ENCODE data around the gene TGFA.

The TGFA gene

GRCh38 chr2:70418514-70418913 is 135.1 kb downstream of the TGFA start:
- Histone ChIP-seq H3K4me2 (ENCODE audit: low read depth, low read length, poor library complexity, severe bottlenecking) (no peak overlapping the region), H3K9me3 (ENCODE audit: insufficient read depth, low read depth, low read length) (no peaks in the 10 kb centered on the region), H3K27me3 (ENCODE audit: insufficient read depth, low read length, poor library complexity, severe bottlenecking) (no peaks in the 10 kb centered on the region), H2AFZ (ENCODE audit: low read length) (no peak overlapping the region), H3K4me1 (ENCODE audit: insufficient read depth, low read length, poor library complexity, severe bottlenecking) (peaks cover 5% of the 10 kb centered on the region), H3K36me3 (ENCODE audit: insufficient read depth, low read length) (no peaks in the 10 kb centered on the region), H4K20me1 (ENCODE audit: insufficient read depth, low read length, poor library complexity, severe bottlenecking) (no peaks in the 10 kb centered on the region), H3K79me2 (ENCODE audit: insufficient read depth, low read length) (no peaks in the 10 kb centered on the region), H3K9me2 (replicated peaks; ENCODE audit: low read depth, low read length) (no peaks in the 10 kb centered on the region), H3K4me3 (ENCODE audit: low read length, poor library complexity, severe bottlenecking) (no peak overlapping the region), H3F3A (ENCODE audit: low read depth) (0 out of 2 replicates have a peak, but pooled peaks cover 2% of the 10 kb centered on the region), H3K9ac (ENCODE audit: low read depth, low read length, poor library complexity, severe bottlenecking) (no peak overlapping the region)
- TF ChIP-seq CTCF (conservative IDR thresholded peaks at IDR 0.05; ENCODE audit: low read length), result no peak
- no peak for TF ChIP-seq EZH2phosphoT487 (IDR thresholded peaks at IDR 0.05; ENCODE audit: borderline replicate concordance)

GRCh38 chr2:70417011-70417410 is 136.6 kb downstream of the TGFA start:
- 0 out of 2 replicates have a peak, but pooled peaks cover 2% of the 10 kb centered on the region for H3F3A ChIP-seq (ENCODE audit: low read depth)

GRCh38 chr2:70412294-70413070 is 141.1 kb downstream of the TGFA start:
- Histone ChIP-seq H2AFZ (ENCODE audit: low read length) (peak overlapping the region; percentile 6), H3K4me1 (ENCODE audit: insufficient read depth, low read length, poor library complexity, severe bottlenecking) (peaks cover 25% of the 10 kb centered on the region), H3K4me3 (ENCODE audit: low read length, poor library complexity, severe bottlenecking) (peak overlapping the region; percentile 18), H3K4me2 (ENCODE audit: low read depth, low read length, poor library complexity, severe bottlenecking) (peak overlapping the region; percentile 49), H4K20me1 (ENCODE audit: insufficient read depth, low read length, poor library complexity, severe bottlenecking) (no peaks in the 10 kb centered on the region), H3K9me2 (replicated peaks; ENCODE audit: low read depth, low read length) (no peaks in the 10 kb centered on the region), H3K27me3 (ENCODE audit: insufficient read depth, low read length, poor library complexity, severe bottlenecking) (no peaks in the 10 kb centered on the region), H3K9me3 (ENCODE audit: insufficient read depth, low read depth, low read length) (no peaks in the 10 kb centered on the region), H3K9ac (ENCODE audit: low read depth, low read length, poor library complexity, severe bottlenecking) (peak overlapping the region; percentile 45), H3F3A (ENCODE audit: low read depth) (0 out of 2 replicates have a peak, but pooled peaks cover 2% of the 10 kb centered on the region), H3K36me3 (ENCODE audit: insufficient read depth, low read length) (no peaks in the 10 kb centered on the region), H3K79me2 (ENCODE audit: insufficient read depth, low read length) (no peaks in the 10 kb centered on the region)
- TF ChIP-seq CTCF (conservative IDR thresholded peaks at IDR 0.05; ENCODE audit: low read length) (no peak), EZH2phosphoT487 (IDR thresholded peaks at IDR 0.05; ENCODE audit: borderline replicate concordance) (no peak)

More at GRCh38 chr2:70417011-70417410, 136.6 kb downstream of the TGFA start:
- no peak overlapping the region for H3K4me3 ChIP-seq (ENCODE audit: low read length, poor library complexity, severe bottlenecking)
- no peaks in the 10 kb centered on the region for H3K9me2 ChIP-seq (replicated peaks; ENCODE audit: low read depth, low read length)
- no peaks in the 10 kb centered on the region for H4K20me1 ChIP-seq (ENCODE audit: insufficient read depth, low read length, poor library complexity, severe bottlenecking)
- H3K9ac ChIP-seq (ENCODE audit: low read depth, low read length, poor library complexity, severe bottlenecking), result no peak overlapping the region
- peaks cover 18% of the 10 kb centered on the region for H3K4me1 ChIP-seq (ENCODE audit: insufficient read depth, low read length, poor library complexity, severe bottlenecking)
- no peaks in the 10 kb centered on the region for H3K36me3 ChIP-seq (ENCODE audit: insufficient read depth, low read length)
- no peaks in the 10 kb centered on the region for H3K9me3 ChIP-seq (ENCODE audit: insufficient read depth, low read depth, low read length)
- TF ChIP-seq CTCF (conservative IDR thresholded peaks at IDR 0.05; ENCODE audit: low read length), result no peak
- no peak for TF ChIP-seq EZH2phosphoT487 (IDR thresholded peaks at IDR 0.05; ENCODE audit: borderline replicate concordance)
- no peak overlapping the region for H3K4me2 ChIP-seq (ENCODE audit: low read depth, low read length, poor library complexity, severe bottlenecking)
- no peak overlapping the region for H2AFZ ChIP-seq (ENCODE audit: low read length)
- no peaks in the 10 kb centered on the region for H3K27me3 ChIP-seq (ENCODE audit: insufficient read depth, low read length, poor library complexity, severe bottlenecking)
- H3K79me2 ChIP-seq (ENCODE audit: insufficient read depth, low read length), result no peaks in the 10 kb centered on the region
